NCI-H146 treated with DMSO at 0.1 percent for 48 hours (cell line): ENCODE measurements around the gene GPS1.
A peak's percentile ranks its signal among the peaks of the same experiment; 100 is the strongest.

Experiments used
- DNase-seq: peaks from one replicate; lab custom pipeline; 2025; ENCODE audit not compliant: unreplicated experiment; lab: John Stamatoyannopoulos, UW

Gene GPS1

GRCh38 chr17:82051776-82052637 lies at the start of gene GPS1, which contains the start of gene RFNG:
GPS1 (plus strand) TSS chr17:82051898; CDS start chr17:82051932, 34 bp downstream.
RFNG (minus strand) TSS chr17:82051811; CDS start chr17:82051766, 45 bp downstream.
- peak; percentile 14 for DNase-seq

GRCh38 chr17:82003411-82004381 lies 48.0 kb upstream of the GPS1 start:
- DNase-seq = no peak

GRCh38 chr17:82004517-82005455 lies 46.9 kb upstream of the GPS1 start:
- DNase-seq = no peak

GRCh38 chr17:82005701-82006348 lies 45.9 kb upstream of the GPS1 start:
- no peak for DNase-seq

GRCh38 chr17:82006468-82007227 lies 45.0 kb upstream of the GPS1 start:
- no peak for DNase-seq

GRCh38 chr17:82007228-82007494 lies 44.5 kb upstream of the GPS1 start:
- no peak for DNase-seq

- DNase-seq = no peak
Measured at GRCh38 chr17:82007495-82008257, 44.0 kb upstream of the GPS1 start.

GRCh38 chr17:82008258-82008940 lies 43.3 kb upstream of the GPS1 start:
- DNase-seq = no peak

- no peak for DNase-seq
Measured at GRCh38 chr17:82008941-82009405, 42.7 kb upstream of the GPS1 start.

GRCh38 chr17:82009413-82009812 lies 42.3 kb upstream of the GPS1 start:
- no peak for DNase-seq

GRCh38 chr17:82010575-82011525 lies 40.8 kb upstream of the GPS1 start:
- no peak for DNase-seq

- no peak for DNase-seq
Measured at GRCh38 chr17:82011617-82012187, 40.0 kb upstream of the GPS1 start.

GRCh38 chr17:82012261-82012639 lies 39.4 kb upstream of the GPS1 start:
- DNase-seq = no peak

GRCh38 chr17:82012640-82013295 lies 38.9 kb upstream of the GPS1 start:
- DNase-seq = no peak

- DNase-seq = no peak
Measured at GRCh38 chr17:82013341-82013740, 38.4 kb upstream of the GPS1 start.

GRCh38 chr17:82013772-82014321 lies 37.9 kb upstream of the GPS1 start:
- DNase-seq = no peak
